OCI-LY3 (cell line): ENCODE data around the gene GABRG3.

ENCODE experiments used
- H2AFZ ChIP-seq: fragments of 200-600, 300-600 bp; shearing (Covaris generic); 2 replicates; pipeline ENCODE4 v1.6.0; 2014; ENCODE audit warnings: antibody characterized with exemption, low read depth, low read length
- H3K27ac ChIP-seq: fragments of 200-600, 300-600 bp; sonication (generic); 2 replicates; pipeline ENCODE4 v1.5.1; 2014; ENCODE audit warnings: mild to moderate bottlenecking, low read length, moderate library complexity, mixed read lengths
- H3K27me3 ChIP-seq: fragments of 200-600, 300-600 bp; sonication (generic); 2 replicates; pipeline ENCODE4 v1.6.1; 2014; ENCODE audit warnings: low read depth, low read length, mixed read lengths
- H3K36me3 ChIP-seq: fragments of 200-600, 300-600 bp; sonication (generic); replicated peaks from 2 replicates; pipeline ENCODE3; 2014; ENCODE audit warnings: low read depth, low read length, mixed read lengths
- H3K4me1 ChIP-seq: fragments of 300-600, 200-600 bp; sonication (generic); 2 replicates; pipeline ENCODE4 v1.6.1; 2014; ENCODE audit warnings: low read length, mixed read lengths
- H3K4me2 ChIP-seq: fragments of 200-600, 300-600 bp; sonication (generic); 2 replicates; pipeline ENCODE4 v1.6.1; 2014; ENCODE audit warnings: low read length, mixed read lengths
- H3K4me3 ChIP-seq: fragments of 300-600, 200-600 bp; sonication (generic); 2 replicates; pipeline ENCODE4 v1.5.1; 2014; ENCODE audit warnings: antibody characterized with exemption, mild to moderate bottlenecking, low read length, moderate library complexity
- H3K79me2 ChIP-seq: fragments of 300-600, 200-600 bp; shearing (Covaris generic); 2 replicates; pipeline ENCODE4 v1.6.1; 2014; ENCODE audit warnings: mild to moderate bottlenecking, low read length, mixed read lengths
- H3K9ac ChIP-seq: fragments of 300-600, 200-600 bp; shearing (Covaris generic); 2 replicates; pipeline ENCODE4 v1.6.0; 2014; ENCODE audit warnings: mild to moderate bottlenecking, low read length, moderate library complexity
- H3K9me3 ChIP-seq: fragments of 200-600, 300-600 bp; shearing (Covaris generic); 2 replicates; pipeline ENCODE4 v1.6.1; 2014; ENCODE audit warnings: low read length, mixed read lengths; ENCODE audit not compliant: insufficient read depth
- H4K20me1 ChIP-seq: fragments of 200-600, 300-600 bp; sonication (generic); 2 replicates; pipeline ENCODE4 v1.6.1; 2016; ENCODE audit warnings: low read length, mixed read lengths; ENCODE audit not compliant: insufficient read depth
- EZH2phosphoT487 ChIP-seq: fragments of 200-600 bp; shearing (Covaris generic); IDR thresholded peaks from 2 replicates; pipeline ENCODE4 v1.6.1; 2018; ENCODE audit warnings: antibody characterized with exemption, mixed run types, low read depth
- TF ChIP-seq, protein P1 (sequence below): fragments of 200-600, 300-600 bp; sonication (generic); IDR thresholded peaks from 2 replicates; pipeline ENCODE4 v1.5.1; 2014; ENCODE audit warnings: antibody characterized with exemption, low read length, low read depth

The GABRG3 gene

DNA sequence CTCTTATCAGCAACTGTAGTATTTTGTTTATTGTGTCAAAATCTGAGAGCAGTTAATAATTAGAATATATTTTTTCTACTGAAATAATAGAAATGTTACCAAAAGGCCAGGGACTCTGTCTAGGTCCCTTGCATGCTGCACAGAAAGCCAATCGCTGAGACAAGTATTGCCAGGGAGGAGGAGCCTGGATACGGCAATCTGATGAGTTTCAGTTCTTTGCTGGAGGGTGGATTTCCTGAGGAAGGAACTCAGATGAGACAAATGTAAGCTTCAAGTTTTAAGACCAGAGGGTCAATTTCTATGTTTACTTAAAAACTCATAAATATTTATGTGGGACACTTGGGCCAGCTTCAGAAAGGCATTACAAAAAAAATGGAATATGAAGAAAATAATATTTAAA, 252.2 kb downstream of the GABRG3 start:
- Histone ChIP-seq H3K36me3 (no peaks in the 10 kb centered on the region), H3K9ac (no peak overlapping the region), H3K27ac (no peak overlapping the region), H3K4me2 (no peak overlapping the region), H3K4me3 (no peak overlapping the region), H4K20me1 (no peaks in the 10 kb centered on the region), H3K27me3 (no peaks in the 10 kb centered on the region), H3K4me1 (no peaks in the 10 kb centered on the region), H3K79me2 (no peaks in the 10 kb centered on the region), H2AFZ (no peak overlapping the region), H3K9me3 (no peaks in the 10 kb centered on the region)
- no peak for TF ChIP-seq EZH2phosphoT487
- TF ChIP-seq, protein P1, sequence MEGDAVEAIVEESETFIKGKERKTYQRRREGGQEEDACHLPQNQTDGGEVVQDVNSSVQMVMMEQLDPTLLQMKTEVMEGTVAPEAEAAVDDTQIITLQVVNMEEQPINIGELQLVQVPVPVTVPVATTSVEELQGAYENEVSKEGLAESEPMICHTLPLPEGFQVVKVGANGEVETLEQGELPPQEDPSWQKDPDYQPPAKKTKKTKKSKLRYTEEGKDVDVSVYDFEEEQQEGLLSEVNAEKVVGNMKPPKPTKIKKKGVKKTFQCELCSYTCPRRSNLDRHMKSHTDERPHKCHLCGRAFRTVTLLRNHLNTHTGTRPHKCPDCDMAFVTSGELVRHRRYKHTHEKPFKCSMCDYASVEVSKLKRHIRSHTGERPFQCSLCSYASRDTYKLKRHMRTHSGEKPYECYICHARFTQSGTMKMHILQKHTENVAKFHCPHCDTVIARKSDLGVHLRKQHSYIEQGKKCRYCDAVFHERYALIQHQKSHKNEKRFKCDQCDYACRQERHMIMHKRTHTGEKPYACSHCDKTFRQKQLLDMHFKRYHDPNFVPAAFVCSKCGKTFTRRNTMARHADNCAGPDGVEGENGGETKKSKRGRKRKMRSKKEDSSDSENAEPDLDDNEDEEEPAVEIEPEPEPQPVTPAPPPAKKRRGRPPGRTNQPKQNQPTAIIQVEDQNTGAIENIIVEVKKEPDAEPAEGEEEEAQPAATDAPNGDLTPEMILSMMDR = no peak

GRCh38 chr15:27231811-27232210, 260.8 kb downstream of the GABRG3 start:
- no peak overlapping the region for H3K4me3 ChIP-seq
- no peaks in the 10 kb centered on the region for H3K36me3 ChIP-seq
- H3K9me3 ChIP-seq = no peaks in the 10 kb centered on the region
- TF ChIP-seq, protein P1 = no peak
- TF ChIP-seq EZH2phosphoT487 = no peak
- H3K9ac ChIP-seq = no peak overlapping the region
- H3K4me1 ChIP-seq = no peaks in the 10 kb centered on the region
- no peak overlapping the region for H2AFZ ChIP-seq
- H3K79me2 ChIP-seq = no peaks in the 10 kb centered on the region
- H4K20me1 ChIP-seq = no peaks in the 10 kb centered on the region
- H3K27me3 ChIP-seq = no peaks in the 10 kb centered on the region
- no peak overlapping the region for H3K27ac ChIP-seq
- H3K4me2 ChIP-seq = no peak overlapping the region

GRCh38 chr15:27232876-27233275, 261.9 kb downstream of the GABRG3 start:
- Histone ChIP-seq H3K4me1 (no peaks in the 10 kb centered on the region), H3K9me3 (no peaks in the 10 kb centered on the region), H3K36me3 (no peaks in the 10 kb centered on the region), H3K9ac (no peak overlapping the region), H2AFZ (no peak overlapping the region), H3K4me3 (no peak overlapping the region), H3K27ac (no peak overlapping the region), H3K79me2 (no peaks in the 10 kb centered on the region), H3K4me2 (no peak overlapping the region), H3K27me3 (no peaks in the 10 kb centered on the region), H4K20me1 (no peaks in the 10 kb centered on the region)
- TF ChIP-seq, protein P1 = no peak
- no peak for TF ChIP-seq EZH2phosphoT487

DNA sequence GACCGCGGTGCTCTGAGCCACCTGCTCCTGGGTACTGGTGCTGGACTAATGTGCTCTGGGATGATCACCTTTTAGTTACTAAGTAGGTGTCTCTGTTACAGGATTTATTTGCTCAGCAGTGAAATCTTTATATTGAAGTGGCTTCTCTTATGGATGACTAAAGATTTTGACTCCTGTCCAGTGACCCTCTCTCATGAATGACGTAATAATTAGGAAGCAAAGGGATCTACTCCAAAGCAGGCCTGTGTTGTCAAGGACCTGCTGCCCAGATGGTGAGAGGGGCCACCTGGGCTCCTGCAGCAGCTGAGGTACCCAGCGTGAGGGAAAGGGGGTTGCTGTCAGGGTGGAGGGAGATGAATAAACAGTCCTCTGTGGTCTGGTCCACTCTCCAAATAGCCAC, 263.6 kb downstream of the GABRG3 start:
- H3K4me3 ChIP-seq = no peak overlapping the region
- H3K79me2 ChIP-seq = no peaks in the 10 kb centered on the region
- H3K36me3 ChIP-seq = no peaks in the 10 kb centered on the region
- TF ChIP-seq, protein P1 = no peak
- TF ChIP-seq EZH2phosphoT487 = no peak
- H3K27me3 ChIP-seq = no peaks in the 10 kb centered on the region
- no peak overlapping the region for H2AFZ ChIP-seq
- no peak overlapping the region for H3K4me2 ChIP-seq
- H3K9ac ChIP-seq = no peak overlapping the region
- no peaks in the 10 kb centered on the region for H3K4me1 ChIP-seq
- no peaks in the 10 kb centered on the region for H3K9me3 ChIP-seq
- no peak overlapping the region for H3K27ac ChIP-seq
- no peaks in the 10 kb centered on the region for H4K20me1 ChIP-seq
